ENCODE measurements around the gene PIK3C3. TPM values are rescaled to one million over a fixed set of nuclear protein-coding genes. Genes with fewer than 3 reads are reported as not detected.
"Not testable (repeated sequence)": the region's sequence is repeated elsewhere in the genome, so short reads cannot be mapped to it uniquely, and the experiment has no call there.

PIK3C3 gene
- polyA plus RNA-seq, 1 donor: 33.9 TPM

- no peak for DNase-seq (ENCODE audit: low read depth)
These were observed 10.7 kb downstream of the PIK3C3 start for GRCh38 chr18:41965634-41966255.

GRCh38 chr18:41966943-41967342 lies 11.9 kb downstream of the PIK3C3 start:
- DNase-seq (ENCODE audit: low read depth): no peak

GRCh38 chr18:41967680-41968079 lies 12.6 kb downstream of the PIK3C3 start:
- DNase-seq (ENCODE audit: low read depth): no peak

- DNase-seq (ENCODE audit: low read depth): no peak
These were observed 14.8 kb downstream of the PIK3C3 start for GRCh38 chr18:41969881-41970280.

GRCh38 chr18:41972067-41972925 lies 17.3 kb downstream of the PIK3C3 start:
- DNase-seq (ENCODE audit: low read depth): no peak

GRCh38 chr18:41973983-41974382 lies 18.9 kb downstream of the PIK3C3 start:
- DNase-seq (ENCODE audit: low read depth): no peak

GRCh38 chr18:41974796-41975201 lies 19.8 kb downstream of the PIK3C3 start:
- DNase-seq (ENCODE audit: low read depth): no peak

- DNase-seq (ENCODE audit: low read depth): no peak
These were observed 20.2 kb downstream of the PIK3C3 start for GRCh38 chr18:41975284-41975683.

- DNase-seq (ENCODE audit: low read depth): no peak
These were observed 22.2 kb downstream of the PIK3C3 start for GRCh38 chr18:41977233-41977632.

GRCh38 chr18:41982942-41983660 lies 28.1 kb downstream of the PIK3C3 start:
- no peak for DNase-seq (ENCODE audit: low read depth)

GRCh38 chr18:41985914-41986313 lies 30.9 kb downstream of the PIK3C3 start:
- no peak for DNase-seq (ENCODE audit: low read depth)

GRCh38 chr18:41989508-41989907 lies 34.5 kb downstream of the PIK3C3 start:
- no peak for DNase-seq (ENCODE audit: low read depth)

- no peak for DNase-seq (ENCODE audit: low read depth)
These were observed 37.0 kb downstream of the PIK3C3 start for GRCh38 chr18:41992066-41992465.

GRCh38 chr18:41992703-41993102 lies 37.7 kb downstream of the PIK3C3 start:
- no peak for DNase-seq (ENCODE audit: low read depth)

GRCh38 chr18:41993151-41993550 lies 38.1 kb downstream of the PIK3C3 start:
- no peak for DNase-seq (ENCODE audit: low read depth)

GRCh38 chr18:41996020-41996419 lies 41.0 kb downstream of the PIK3C3 start:
- DNase-seq (ENCODE audit: low read depth): no peak

GRCh38 chr18:41999751-42000150 lies 44.7 kb downstream of the PIK3C3 start:
- no peak for DNase-seq (ENCODE audit: low read depth)

- DNase-seq (ENCODE audit: low read depth): no peak
These were observed 46.8 kb downstream of the PIK3C3 start for GRCh38 chr18:42001801-42002200.

- DNase-seq (ENCODE audit: low read depth): no peak
These were observed 49.6 kb downstream of the PIK3C3 start for GRCh38 chr18:42004653-42005052.

- DNase-seq (ENCODE audit: low read depth): no peak
These were observed 50.7 kb downstream of the PIK3C3 start for GRCh38 chr18:42005782-42006181.

GRCh38 chr18:42009457-42009856 lies 54.4 kb downstream of the PIK3C3 start:
- not testable (repeated sequence) for DNase-seq (ENCODE audit: low read depth)

- DNase-seq (ENCODE audit: low read depth): no peak
These were observed 56.0 kb downstream of the PIK3C3 start for GRCh38 chr18:42011053-42011452.

GRCh38 chr18:42018831-42019230 lies 63.8 kb downstream of the PIK3C3 start:
- DNase-seq (ENCODE audit: low read depth): no peak
